ENCODE data around the gene LRRTM3.
A peak's percentile ranks its signal among the peaks of the same experiment; 100 is the strongest.

LRRTM3 gene

DNA sequence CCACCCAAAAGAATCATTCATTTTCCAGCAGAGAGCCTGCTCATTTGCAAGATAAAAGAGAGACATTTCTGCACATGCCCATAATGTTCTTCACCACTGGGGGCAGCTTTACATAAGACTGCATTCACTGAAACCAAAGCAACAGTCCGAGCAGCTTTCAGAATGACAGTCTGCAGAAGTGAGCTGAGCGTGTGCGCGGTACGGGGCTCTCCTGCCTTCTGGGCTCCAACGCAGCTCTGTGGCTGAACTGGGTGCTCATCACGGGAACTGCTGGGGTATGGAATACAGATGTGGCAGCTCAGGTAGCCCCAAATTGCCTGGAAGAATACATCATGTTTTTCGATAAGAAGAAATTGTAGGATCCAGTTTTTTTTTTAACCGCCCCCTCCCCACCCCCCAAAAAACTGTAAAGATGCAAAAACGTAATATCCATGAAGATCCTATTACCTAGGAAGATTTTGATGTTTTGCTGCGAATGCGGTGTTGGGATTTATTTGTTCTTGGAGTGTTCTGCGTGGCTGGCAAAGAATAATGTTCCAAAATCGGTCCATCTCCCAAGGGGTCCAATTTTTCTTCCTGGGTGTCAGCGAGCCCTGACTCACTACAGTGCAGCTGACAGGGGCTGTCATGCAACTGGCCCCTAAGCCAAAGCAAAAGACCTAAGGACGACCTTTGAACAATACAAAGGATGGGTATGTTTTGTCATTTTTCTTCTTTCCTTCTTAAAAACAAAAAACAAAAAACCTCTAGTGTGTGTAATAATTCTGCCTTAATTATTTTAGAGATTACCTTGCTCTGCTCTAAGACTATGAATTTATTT is at the start of gene LRRTM3:
Gene LRRTM3 (plus strand): TSS at position 141 of the 820 bp plus-strand sequence.
- peak; percentile 14 for DNase-seq (ENCODE audit: low read depth)

DNA sequence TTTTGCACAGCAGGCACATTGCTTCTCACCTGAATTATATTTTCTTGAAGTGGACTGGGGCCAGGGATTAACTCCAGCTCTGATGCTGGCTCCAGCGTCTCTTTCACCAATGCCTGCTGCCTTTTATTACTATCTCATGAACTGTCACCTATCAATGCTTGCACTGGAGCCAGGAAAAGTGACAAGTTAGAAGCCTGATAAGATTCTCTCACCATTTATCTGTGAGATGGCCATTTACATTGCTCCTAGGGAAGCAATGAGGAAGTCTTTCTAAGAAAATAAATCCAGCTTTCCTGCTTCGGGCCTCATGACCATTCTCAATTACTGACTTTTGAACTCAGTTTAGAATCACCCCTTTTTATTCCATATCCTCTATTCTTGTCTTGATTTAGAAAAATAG is 48.5 kb upstream of the LRRTM3 start:
- no peak for DNase-seq (ENCODE audit: low read depth)

DNA sequence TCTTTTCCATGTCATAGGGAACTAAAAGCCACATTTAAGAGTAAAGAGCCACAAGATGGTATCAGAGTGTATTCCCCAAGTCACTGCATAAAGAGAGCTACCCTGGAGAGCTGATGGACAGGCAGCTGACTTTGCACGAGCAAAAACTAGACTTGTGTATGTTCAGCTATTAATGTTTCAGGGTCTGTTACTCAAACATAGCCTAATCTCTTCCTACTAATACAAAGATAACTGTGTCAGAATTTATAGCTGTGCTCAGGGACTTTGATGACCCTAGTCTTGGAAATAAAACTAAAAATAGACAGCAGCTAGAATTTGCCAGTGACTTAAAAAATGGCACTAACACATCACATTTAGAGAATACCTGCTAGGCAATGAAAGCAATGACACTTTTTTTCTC is 45.5 kb upstream of the LRRTM3 start:
- DNase-seq (ENCODE audit: low read depth) = no peak

DNA sequence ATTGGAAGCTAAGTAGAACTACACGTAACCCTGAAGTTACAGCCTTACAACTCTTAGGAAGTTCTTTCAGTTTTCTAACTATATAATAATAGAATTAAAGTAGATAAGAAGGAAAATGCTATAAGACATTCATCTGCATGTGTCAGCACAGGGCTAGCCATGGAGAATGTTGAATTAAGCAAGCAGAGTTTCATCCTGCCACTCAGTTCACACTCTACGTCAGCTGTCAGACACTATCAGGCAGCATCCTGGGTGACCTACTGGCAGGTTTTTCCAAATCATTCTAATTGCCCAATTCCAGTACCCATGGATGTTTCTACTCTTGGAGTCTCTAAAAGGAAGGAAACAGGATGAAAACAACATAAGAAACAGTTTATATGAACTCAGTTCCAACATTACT is 45.0 kb upstream of the LRRTM3 start:
- DNase-seq (ENCODE audit: low read depth) = no peak

DNA sequence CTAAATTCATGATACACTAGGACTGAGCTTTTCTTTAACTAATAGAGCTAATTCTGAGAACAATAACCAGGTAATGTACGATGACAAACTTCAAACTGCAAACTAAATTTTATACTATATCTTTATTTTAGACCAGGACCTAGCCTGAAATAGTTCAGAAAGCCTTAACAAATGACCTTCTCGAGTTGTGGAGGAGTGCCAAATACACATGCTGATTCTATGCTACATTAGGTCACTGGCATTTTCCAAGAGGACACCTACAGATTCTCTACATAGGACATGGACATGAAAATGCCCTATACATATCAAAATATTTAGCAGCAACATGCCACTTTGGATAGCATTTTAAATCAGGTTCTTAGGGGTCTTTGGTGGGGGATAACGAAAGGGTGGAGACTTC is 44.0 kb upstream of the LRRTM3 start:
- no peak for DNase-seq (ENCODE audit: low read depth)

DNA sequence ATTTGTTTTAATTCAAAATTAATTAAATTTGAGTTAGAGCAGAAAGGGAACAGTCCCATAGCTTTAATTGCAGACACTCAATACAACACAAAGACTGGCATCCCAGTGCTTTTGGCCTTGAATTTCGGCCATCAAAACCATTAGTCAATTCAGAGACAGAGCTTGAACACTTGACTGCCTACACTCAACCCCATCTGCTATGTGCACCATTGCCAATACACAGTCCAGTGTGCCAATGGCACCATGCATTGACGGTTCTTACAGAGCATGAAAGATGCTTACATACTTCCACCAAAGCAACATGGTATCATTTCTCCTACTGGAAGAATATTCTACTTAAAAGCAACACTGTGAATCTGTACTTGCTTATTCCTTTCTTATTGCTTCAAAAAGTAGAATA is 43.6 kb upstream of the LRRTM3 start:
- no peak for DNase-seq (ENCODE audit: low read depth)

DNA sequence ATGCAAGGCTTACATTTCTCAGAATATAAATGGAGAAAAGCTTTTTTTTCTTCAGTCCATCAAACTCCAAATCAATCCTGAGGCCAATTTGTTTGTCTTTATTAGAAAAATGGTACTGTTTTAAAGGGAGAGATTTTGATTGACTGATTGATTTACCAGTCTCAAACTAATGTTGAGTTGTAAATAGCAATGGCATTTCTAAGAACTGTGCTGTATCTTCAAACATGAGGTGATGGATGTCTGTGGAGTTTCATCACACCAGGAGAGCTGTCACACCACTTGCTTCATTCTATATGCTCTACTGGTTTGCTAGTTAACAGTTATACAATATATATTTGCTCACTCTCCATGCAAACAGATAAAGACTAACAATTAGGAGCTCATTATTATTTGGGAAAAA is 39.0 kb upstream of the LRRTM3 start:
- DNase-seq (ENCODE audit: low read depth) = no peak

DNA sequence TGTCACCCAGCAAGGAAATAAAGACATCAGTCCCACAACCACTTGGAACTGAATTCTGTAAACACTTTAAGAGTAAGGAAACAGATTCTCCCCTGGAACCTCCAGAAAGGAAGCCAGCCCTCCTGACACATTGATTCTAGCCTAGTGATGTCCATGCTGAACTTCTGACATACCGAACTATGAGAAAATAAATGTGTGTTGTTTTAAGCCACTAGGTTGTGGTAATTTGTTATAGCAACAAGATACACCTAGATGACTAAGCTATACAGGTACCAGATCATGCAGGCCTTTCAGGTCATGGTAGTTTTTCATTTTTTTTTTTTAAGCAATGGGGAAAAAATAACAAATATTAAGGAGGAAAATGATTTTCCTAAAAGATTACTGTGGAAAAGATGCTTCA is 37.6 kb upstream of the LRRTM3 start:
- no peak for DNase-seq (ENCODE audit: low read depth)

DNA sequence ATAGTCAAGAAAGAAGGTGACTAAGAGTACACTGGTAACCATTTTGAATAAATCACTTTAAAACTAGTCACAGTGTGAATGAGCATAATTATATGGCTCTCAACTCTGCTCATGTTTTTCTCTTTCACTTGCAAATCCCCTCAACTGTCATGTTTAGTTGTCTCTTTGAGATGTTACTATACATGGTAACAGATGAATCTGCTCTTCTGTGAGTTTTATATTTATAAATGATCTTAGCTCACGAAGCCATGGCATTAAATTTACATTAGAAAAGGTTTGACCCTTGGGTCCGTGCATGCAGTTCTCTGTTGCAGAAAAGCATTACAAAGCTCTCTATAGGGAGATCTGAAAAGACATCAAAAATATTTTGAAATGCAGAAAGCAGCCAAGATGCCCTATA is 33.0 kb upstream of the LRRTM3 start:
- no peak for DNase-seq (ENCODE audit: low read depth)

DNA sequence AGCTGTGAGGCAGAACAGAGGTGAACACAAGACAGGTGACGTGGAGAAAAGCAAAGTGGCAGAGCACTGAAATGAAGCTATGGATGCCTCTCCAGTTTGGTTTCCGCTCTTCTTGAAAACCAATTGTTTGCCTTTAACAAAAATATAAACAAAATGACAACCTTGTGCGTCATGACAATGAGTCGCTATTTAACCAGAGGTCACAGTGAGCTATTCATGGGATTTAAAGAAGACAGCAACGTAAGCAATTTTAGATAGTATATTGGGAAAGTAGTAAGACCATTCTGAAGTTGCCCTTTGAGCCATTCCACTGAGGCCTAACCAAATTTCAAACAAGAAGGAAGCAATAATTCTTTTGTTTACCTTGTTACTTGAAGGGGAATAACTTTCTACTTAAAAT is 15.2 kb upstream of the LRRTM3 start:
- no peak for DNase-seq (ENCODE audit: low read depth)

DNA sequence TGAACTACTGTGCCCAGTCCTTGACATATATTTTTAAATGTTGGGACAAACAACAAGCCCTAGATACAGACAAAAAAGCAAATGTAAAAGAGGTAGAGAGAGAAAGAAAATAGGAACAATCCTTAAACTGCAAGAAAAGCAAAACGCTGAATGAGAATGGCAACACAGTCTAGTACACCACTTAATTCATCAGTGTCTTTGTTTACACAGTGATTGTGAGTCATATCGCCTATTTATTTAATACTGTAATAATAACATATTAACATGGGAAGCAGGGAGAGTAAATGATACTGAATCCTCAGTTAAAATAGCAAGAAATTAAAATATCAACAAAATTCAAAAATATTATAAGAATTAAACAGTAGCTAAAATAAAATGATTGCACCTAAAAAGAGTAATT is 9.8 kb upstream of the LRRTM3 start:
- no peak for DNase-seq (ENCODE audit: low read depth)

DNA sequence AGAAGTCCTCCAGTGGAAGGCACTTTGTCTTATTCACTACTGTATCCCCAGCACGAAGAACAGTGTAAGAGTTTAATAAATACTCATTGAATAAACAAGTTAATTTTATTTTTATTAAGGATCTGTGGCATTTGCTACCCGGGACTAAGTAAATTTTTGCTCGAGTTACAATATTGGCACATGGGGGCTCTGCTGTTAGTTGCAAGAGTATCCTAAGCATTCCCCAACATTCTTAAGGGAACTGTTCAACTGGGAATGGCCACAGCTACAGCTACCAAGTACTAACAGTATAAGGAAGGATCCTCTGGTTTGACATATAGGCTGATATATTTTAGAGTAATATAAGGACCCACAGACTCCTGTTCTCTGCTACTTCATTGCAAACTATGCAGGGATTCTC is 8.7 kb upstream of the LRRTM3 start:
- DNase-seq (ENCODE audit: low read depth) = no peak

DNA sequence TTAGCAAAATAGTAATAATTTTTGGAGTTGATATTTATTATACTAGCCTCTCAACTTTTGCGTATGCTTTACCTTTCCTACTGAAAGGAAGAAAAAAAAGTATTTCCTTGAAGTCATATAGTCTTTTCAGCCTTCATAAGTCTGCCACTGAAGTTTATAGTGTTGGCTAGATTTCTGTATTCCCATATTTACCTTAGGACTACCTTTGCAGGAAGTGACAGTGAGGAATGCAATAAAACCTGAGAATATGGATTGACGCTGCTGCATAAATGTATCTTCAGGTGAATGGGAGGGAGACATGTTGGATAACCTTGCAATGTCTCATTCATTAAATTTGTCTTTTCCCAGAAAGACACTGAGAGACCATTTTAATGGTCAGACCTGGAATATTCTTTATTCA is 6.6 kb upstream of the LRRTM3 start:
- no peak for DNase-seq (ENCODE audit: low read depth)

DNA sequence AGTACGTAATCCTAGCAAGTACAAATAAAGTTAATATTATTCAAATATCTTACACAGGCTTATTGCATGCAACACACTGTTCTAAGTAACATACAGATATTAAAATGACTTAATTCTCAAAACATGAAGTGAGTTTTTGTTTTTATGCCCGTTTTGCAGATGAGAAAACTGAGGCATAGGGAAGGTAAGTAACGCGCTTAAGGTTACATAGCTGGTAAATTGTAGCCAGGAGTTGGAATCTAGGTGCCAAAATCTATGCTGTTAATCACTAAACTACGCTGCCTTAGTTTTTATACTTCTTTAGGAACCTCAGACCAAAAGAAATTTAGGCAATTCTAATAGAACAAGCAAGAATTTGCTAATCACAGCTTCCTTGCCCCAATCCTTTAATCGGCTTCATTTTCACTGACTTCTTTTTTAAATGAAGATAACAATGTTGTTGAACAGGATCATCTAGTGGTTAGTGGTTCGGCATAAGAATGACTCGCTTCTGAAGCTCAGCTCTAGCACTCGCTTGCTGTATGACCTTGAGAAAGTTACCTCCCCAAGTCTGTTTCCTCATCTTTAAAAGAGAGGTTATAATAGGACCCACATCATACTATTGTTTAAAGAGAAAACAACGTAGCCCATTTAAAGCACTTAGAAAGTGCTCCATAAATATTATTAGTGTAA is 1.0 kb upstream of the LRRTM3 start:
- no peak for DNase-seq (ENCODE audit: low read depth)

DNA sequence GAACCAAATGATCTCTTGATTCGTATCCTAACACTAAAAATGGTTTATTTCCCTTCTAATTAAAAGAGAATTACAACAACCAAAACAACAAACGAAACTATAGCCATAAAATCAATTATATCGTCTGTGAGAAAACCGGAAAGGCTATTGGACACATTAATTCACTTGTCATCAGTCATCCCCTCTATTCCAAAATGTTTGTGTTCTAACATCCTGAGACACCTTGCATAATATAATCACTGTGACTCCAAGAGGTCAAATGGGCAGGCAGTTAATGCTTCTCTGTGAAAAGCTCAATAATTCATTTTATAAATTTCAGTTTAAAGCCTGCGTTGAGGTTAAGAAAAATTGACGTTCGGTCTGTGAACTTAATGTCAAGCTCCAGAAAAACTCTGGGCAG is 463 bp upstream of the LRRTM3 start:
- DNase-seq (ENCODE audit: low read depth) = no peak

DNA sequence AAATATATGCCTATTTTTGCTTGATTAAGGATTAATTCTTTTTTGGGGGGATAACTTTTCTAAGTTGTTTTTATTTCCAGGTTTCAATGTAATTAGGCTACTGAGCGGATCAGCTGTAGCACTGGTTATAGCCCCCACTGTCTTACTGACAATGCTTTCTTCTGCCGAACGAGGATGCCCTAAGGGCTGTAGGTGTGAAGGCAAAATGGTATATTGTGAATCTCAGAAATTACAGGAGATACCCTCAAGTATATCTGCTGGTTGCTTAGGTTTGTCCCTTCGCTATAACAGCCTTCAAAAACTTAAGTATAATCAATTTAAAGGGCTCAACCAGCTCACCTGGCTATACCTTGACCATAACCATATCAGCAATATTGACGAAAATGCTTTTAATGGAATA is 1.0 kb downstream of the LRRTM3 start:
- DNase-seq (ENCODE audit: low read depth) = no peak

DNA sequence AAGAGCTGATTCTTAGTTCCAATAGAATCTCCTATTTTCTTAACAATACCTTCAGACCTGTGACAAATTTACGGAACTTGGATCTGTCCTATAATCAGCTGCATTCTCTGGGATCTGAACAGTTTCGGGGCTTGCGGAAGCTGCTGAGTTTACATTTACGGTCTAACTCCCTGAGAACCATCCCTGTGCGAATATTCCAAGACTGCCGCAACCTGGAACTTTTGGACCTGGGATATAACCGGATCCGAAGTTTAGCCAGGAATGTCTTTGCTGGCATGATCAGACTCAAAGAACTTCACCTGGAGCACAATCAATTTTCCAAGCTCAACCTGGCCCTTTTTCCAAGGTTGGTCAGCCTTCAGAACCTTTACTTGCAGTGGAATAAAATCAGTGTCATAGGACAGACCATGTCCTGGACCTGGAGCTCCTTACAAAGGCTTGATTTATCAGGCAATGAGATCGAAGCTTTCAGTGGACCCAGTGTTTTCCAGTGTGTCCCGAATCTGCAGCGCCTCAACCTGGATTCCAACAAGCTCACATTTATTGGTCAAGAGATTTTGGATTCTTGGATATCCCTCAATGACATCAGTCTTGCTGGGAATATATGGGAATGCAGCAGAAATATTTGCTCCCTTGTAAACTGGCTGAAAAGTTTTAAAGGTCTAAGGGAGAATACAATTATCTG is 1.6 kb downstream of the LRRTM3 start:
- DNase-seq (ENCODE audit: low read depth) = no peak

DNA sequence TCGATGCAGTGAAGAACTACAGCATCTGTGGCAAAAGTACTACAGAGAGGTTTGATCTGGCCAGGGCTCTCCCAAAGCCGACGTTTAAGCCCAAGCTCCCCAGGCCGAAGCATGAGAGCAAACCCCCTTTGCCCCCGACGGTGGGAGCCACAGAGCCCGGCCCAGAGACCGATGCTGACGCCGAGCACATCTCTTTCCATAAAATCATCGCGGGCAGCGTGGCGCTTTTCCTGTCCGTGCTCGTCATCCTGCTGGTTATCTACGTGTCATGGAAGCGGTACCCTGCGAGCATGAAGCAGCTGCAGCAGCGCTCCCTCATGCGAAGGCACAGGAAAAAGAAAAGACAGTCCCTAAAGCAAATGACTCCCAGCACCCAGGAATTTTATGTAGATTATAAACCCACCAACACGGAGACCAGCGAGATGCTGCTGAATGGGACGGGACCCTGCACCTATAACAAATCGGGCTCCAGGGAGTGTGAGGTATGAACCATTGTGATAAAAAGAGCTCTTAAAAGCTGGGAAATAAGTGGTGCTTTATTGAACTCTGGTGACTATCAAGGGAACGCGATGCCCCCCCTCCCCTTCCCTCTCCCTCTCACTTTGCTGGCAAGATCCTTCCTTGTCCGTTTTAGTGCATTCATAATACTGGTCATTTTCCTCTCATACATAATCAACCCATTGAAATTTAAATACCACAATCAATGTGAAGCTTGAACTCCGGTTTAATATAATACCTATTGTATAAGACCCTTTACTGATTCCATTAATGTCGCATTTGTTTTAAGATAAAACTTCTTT is 2.3 kb downstream of the LRRTM3 start:
- no peak for DNase-seq (ENCODE audit: low read depth)

DNA sequence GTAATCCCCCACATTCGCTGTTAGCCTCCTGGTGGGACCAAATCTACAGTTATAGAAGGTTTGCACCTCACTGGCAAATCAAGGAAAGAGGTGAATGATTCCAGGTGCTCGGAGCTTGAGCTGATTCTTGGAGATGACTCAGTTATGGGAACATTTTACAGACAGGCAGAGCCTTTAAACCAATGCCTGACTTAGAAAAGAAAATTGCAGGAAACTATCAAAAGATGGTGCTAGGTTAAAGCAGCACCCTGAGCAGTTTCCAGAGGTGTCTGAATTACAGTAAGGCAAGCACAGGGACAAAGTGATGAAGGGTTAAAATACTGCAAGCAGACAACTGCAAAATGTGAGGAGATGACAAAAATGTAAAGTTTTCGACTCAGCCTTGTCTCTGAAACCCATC is 2.9 kb downstream of the LRRTM3 start:
- DNase-seq (ENCODE audit: low read depth) = no peak

DNA sequence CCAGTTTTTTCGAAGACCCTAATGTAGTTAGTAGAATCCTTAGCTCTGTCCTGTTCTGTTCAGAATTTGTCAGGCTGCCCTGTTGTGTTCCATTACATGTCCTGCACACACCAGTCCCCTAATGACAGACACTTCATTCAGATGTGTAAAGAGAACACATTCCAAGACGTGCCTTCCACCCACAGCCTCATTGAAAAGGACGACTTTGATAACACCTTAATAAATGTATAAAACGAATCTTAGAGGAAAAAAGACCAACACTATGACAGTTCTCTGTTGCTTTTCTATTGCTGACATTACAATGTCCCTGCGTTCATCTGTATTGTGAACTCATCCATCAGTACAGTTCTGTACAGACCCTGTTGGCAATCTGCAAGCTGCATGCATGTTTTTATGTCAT is 3.5 kb downstream of the LRRTM3 start:
- DNase-seq (ENCODE audit: low read depth) = no peak

DNA sequence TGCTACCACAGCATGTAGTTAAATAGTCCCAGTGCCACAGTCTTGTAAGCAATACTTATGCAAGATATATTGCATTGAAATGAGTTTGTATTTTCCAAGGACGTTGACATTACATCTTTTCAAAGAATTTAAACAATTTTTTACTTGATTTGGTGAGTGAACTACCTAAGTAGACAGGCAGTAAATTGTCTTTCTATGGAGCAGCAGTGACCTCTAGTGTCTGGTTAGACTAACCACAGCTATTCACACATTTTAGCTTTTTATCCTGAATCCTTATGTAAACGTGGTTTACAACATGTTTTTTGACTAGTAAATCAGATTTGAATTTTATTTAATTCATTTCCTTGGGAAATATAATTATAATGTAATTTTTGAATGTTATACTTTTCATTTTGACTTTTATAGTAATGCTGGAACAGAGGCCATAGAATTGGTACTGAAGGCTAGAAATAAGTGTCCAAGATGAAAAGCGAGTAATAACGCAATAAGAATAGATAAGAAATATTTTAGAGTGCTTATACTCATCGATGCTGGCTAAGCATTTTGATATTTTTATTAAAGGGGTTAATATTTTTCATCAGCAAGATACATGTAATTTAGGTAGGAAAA is 5.6 kb downstream of the LRRTM3 start:
- peak; percentile 16 for DNase-seq (ENCODE audit: low read depth)

DNA sequence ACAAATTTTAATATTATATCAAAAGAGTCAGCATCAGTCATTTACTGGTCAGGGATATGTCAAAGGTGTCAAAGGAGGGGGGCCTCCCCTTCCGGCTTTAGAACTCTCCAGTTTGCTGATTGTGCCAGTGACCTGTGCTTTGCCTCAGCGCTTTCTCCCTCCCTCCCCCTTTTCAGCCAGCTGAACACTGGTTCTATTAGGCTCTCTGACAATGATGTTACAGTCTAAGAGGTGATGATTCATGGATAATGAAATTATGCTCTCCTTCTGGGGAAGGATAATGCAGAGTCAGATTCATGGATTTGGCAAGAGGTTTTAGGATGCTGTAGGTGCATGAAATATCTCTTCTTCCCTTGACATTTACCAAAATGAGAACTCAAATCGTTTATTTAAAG is 6.1 kb downstream of the LRRTM3 start:
- no peak for DNase-seq (ENCODE audit: low read depth)

All from GM04503 (cell line).